CD14-positive monocyte (primary cell): ENCODE measurements around the gene SIGLEC7. TPM values are rescaled to one million over a fixed set of nuclear protein-coding genes. Genes with fewer than 3 reads are reported as not detected.

Experiments
- DNase-seq, 3 donors: peaks; one replicate each; pipeline ENCODE4 v3.0.0-alpha.2; 2011 to 2022
- H2AFZ ChIP-seq: 2 replicates; pipeline ENCODE4 v1.6.0; 2012; ENCODE audit warnings: mild to moderate bottlenecking, low read depth, low read length, inconsistent platforms; ENCODE audit not compliant: insufficient read depth, poor library complexity, severe bottlenecking
- H3K27ac ChIP-seq, 2 donors: 1 replicate in 1 of 2; 2 replicates in 1 of 2; pipeline ENCODE4 v1.5.1; 2012 to 2013; ENCODE audit warnings: low read length in 2 of 2, control low read depth in 1 of 2, inconsistent platforms in 1 of 2, low read depth in 1 of 2, mild to moderate bottlenecking in 1 of 2
- H3K27me3 ChIP-seq, 2 donors: one replicate each; pipeline versions ENCODE4 v1.6.0 to v1.6.1; 2011 to 2013; ENCODE audit warnings: low read length in 2 of 2; ENCODE audit not compliant: control insufficient read depth in 2 of 2, insufficient read depth in 2 of 2
- H3K36me3 ChIP-seq, 2 donors: replicated peaks in 1 of 2; 1 replicate in 1 of 2; 2 replicates in 1 of 2; pipeline versions ENCODE4 v1.5.1 to v1.6.1; 2012 to 2013; ENCODE audit warnings: low read length in 2 of 2, control low read depth in 1 of 2, inconsistent platforms in 1 of 2, mild to moderate bottlenecking in 1 of 2; ENCODE audit not compliant: insufficient read depth in 2 of 2, control insufficient read depth in 1 of 2
- H3K4me1 ChIP-seq, 2 donors: 1 replicate in 1 of 2; 2 replicates in 1 of 2; pipeline versions ENCODE4 v1.5.1 to v1.6.1; 2012 to 2013; ENCODE audit warnings: low read length in 2 of 2, control low read depth in 1 of 2, inconsistent platforms in 1 of 2, mild to moderate bottlenecking in 1 of 2, moderate library complexity in 1 of 2; ENCODE audit not compliant: insufficient read depth in 2 of 2, control insufficient read depth in 1 of 2
- H3K4me2 ChIP-seq: replicated peaks from 2 replicates; pipeline ENCODE3; 2012; ENCODE audit warnings: low read length, moderate library complexity, mild to moderate bottlenecking; ENCODE audit not compliant: poor library complexity, severe bottlenecking; ENCODE audit errors: extremely low read depth
- H3K4me3 ChIP-seq, 3 experiments: fragments of 200-600 bp in 1 of 3; sonication (generic) in 1 of 3; replicated peaks in 1 of 3; 1 replicate in 2 of 3; 2 replicates in 1 of 3; pipeline ENCODE4 v1.5.1; 2011 to 2013; ENCODE audit warnings: low read length in 3 of 3, mild to moderate bottlenecking in 3 of 3, control low read depth in 2 of 3, low read depth in 2 of 3, inconsistent platforms in 1 of 3, moderate library complexity in 1 of 3
- H3K79me2 ChIP-seq: 2 replicates; pipeline ENCODE4 v1.6.0; 2012; ENCODE audit warnings: mild to moderate bottlenecking, control low read depth, inconsistent platforms, low read length, moderate library complexity; ENCODE audit not compliant: insufficient read depth
- H3K9ac ChIP-seq: 2 replicates; pipeline ENCODE4 v1.6.0; 2017; ENCODE audit warnings: low read length, mild to moderate bottlenecking; ENCODE audit not compliant: insufficient read depth, poor library complexity, severe bottlenecking
- H3K9me3 ChIP-seq, 2 donors: replicated peaks in 1 of 2; 1 replicate in 1 of 2; 2 replicates in 1 of 2; pipeline versions ENCODE4 v1.5.1 to v1.6.1; 2012 to 2013; ENCODE audit warnings: low read length in 2 of 2, control low read depth in 1 of 2; ENCODE audit not compliant: control insufficient read depth in 1 of 2, insufficient read depth in 1 of 2
- H4K20me1 ChIP-seq: 2 replicates; pipeline ENCODE4 v1.6.0; 2012; ENCODE audit warnings: mild to moderate bottlenecking, low read length, control low read depth, moderate library complexity; ENCODE audit not compliant: insufficient read depth
- H3K27ac Mint-ChIP-seq, 7 donors: one replicate each; pipeline ENCODE4 v1.8.0; 2020; ENCODE audit warnings: mild to moderate bottlenecking in 7 of 7, mixed read lengths in 7 of 7, moderate library complexity in 6 of 7, inconsistent platforms in 2 of 7
- H3K27me3 Mint-ChIP-seq, 3 donors: one replicate each; pipeline ENCODE4 v1.8.0; 2021 to 2022; ENCODE audit warnings: low read depth in 3 of 3, mild to moderate bottlenecking in 3 of 3, mixed read lengths in 3 of 3, moderate library complexity in 3 of 3, inconsistent platforms in 1 of 3
- H3K36me3 Mint-ChIP-seq, 2 donors: one replicate each; pipeline ENCODE4 v1.8.0; 2020; ENCODE audit warnings: mixed read lengths in 2 of 2, inconsistent platforms in 1 of 2, mild to moderate bottlenecking in 1 of 2
- H3K4me1 Mint-ChIP-seq: one replicate; pipeline ENCODE4 v1.8.0; 2020; ENCODE audit warnings: mild to moderate bottlenecking, mixed read lengths
- H3K4me3 Mint-ChIP-seq, 2 donors: one replicate each; pipeline ENCODE4 v1.8.0; 2020; ENCODE audit warnings: mild to moderate bottlenecking in 2 of 2, mixed read lengths in 2 of 2, moderate library complexity in 1 of 2
- H3K9me3 Mint-ChIP-seq, 7 donors: one replicate each; pipeline ENCODE4 v1.8.0; 2020 to 2022; ENCODE audit warnings: mixed read lengths in 7 of 7, mild to moderate bottlenecking in 6 of 7, moderate library complexity in 6 of 7, inconsistent platforms in 2 of 7
- CTCF ChIP-seq: fragments of 200-600 bp; IDR thresholded peaks from one replicate; pipeline ENCODE4 v1.8.0; 2022; ENCODE audit warnings: antibody characterized with exemption, mild to moderate bottlenecking
- WGBS: methylation state at CpG from one replicate; pipeline ENCODE4 v1.1.5; 2013; ENCODE audit warnings: missing lambda C conversion rate; ENCODE audit not compliant: insufficient coverage; 5-methylcytosine and 5-hydroxymethylcytosine counted together
- intact Hi-C, 2 donors: fragments of 100-400 bp; cut with micrococcal nuclease; formaldehyde crosslinking; loops; one replicate each; pipeline versions ENCODE4 v1.15.0 to v1.15.1; 2023
- polyA plus RNA-seq, 3 donors: library from polyadenylated mRNA; depleted of rRNA in 1 of 3; unstranded in 2 of 3; stranded (reverse) in 1 of 3; fragments of 300-500 nt in 2 of 3; fragments of >200 nt in 1 of 3; fragmentation: Illumina TruSeq in 2 of 3; gene quantifications; 1 replicate in 2 of 3; 2 replicates in 1 of 3; pipeline ENCODE4 v1.2.3, GENCODE V29; 2012 to 2021

The SIGLEC7 gene
- polyA plus RNA-seq, 3 donors = 71.8 to 93.3 (median 82.0) TPM

GRCh38 chr19:51143486-51143885 lies 1.4 kb downstream of the SIGLEC7 start:
- peak overlapping the region in 6 of 7 donors; percentile 60 to 100 (median 84) for H3K27ac Mint-ChIP-seq
- no peak for DNase-seq
- H3K9me3 ChIP-seq = no peaks in the 10 kb centered on the region
- H3K27me3 Mint-ChIP-seq = no peaks in the 10 kb centered on the region
- H3K79me2 ChIP-seq = peaks cover 75% of the 10 kb centered on the region
- peaks cover 97% of the 10 kb centered on the region for H3K4me1 Mint-ChIP-seq
- peak overlapping the region; percentile 38 for H3K9ac ChIP-seq
- H3K36me3 ChIP-seq = peaks cover 22 to 30% of the 10 kb centered on the region in 2 donors
- H3K4me3 Mint-ChIP-seq = peak overlapping the region; percentile 79 to 92
- intact Hi-C loops = no loop called here
- H3K4me1 ChIP-seq = peaks cover 99 to 100% of the 10 kb centered on the region in 2 donors
- no peaks in the 10 kb centered on the region for H3K9me3 Mint-ChIP-seq
- peaks cover 8% of the 10 kb centered on the region for H4K20me1 ChIP-seq
- peak overlapping the region; percentile 85 for H3K4me2 ChIP-seq
- peak overlapping the region; percentile 30 to 72 (median 44) for H3K4me3 ChIP-seq
- no peak overlapping the region for H2AFZ ChIP-seq
- no peaks in the 10 kb centered on the region for H3K27me3 ChIP-seq
- no peak for TF ChIP-seq CTCF
- WGBS = no CpG with 5 or more reads among the region's 5 CpGs
- peak overlapping the region; percentile 98 to 99 for H3K27ac ChIP-seq
- peaks cover 42 to 74% of the 10 kb centered on the region in 2 donors for H3K36me3 Mint-ChIP-seq

GRCh38 chr19:51144482-51145045 lies 2.5 kb downstream of the SIGLEC7 start:
- peak overlapping the region in 1 of 2 donors; percentile 99 for H3K27ac ChIP-seq

More at GRCh38 chr19:51144482-51145045, 2.5 kb downstream of the SIGLEC7 start:
- TF ChIP-seq CTCF = no peak
- Histone ChIP-seq H3K4me2 (peak overlapping the region; percentile 85), H3K4me1 (peaks cover 98 to 100% of the 10 kb centered on the region in 2 donors), H3K36me3 (peaks cover 22 to 30% of the 10 kb centered on the region in 2 donors), H3K4me3 (peak overlapping the region; percentile 30 to 72 (median 44)), H2AFZ (no peak overlapping the region), H3K79me2 (peaks cover 84% of the 10 kb centered on the region), H3K9ac (peak overlapping the region; percentile 45), H3K27me3 (no peaks in the 10 kb centered on the region), H3K9me3 (no peaks in the 10 kb centered on the region), H4K20me1 (peaks cover 8% of the 10 kb centered on the region)
- H3K27ac Mint-ChIP-seq = peak overlapping the region in 1 of 7 donors; percentile 57
- no peaks in the 10 kb centered on the region for H3K27me3 Mint-ChIP-seq
- H3K9me3 Mint-ChIP-seq = no peaks in the 10 kb centered on the region
- DNase-seq = no peak
- intact Hi-C loops = loop anchor here (5.0 kb wide), 2 partner anchors 32 to 37 kb away; partner anchors contain the start of gene CTU1 (in 1 of the 2)
- 88% methylated on average over 7 of the region's 11 CpGs for WGBS
- peak overlapping the region; percentile 45 to 92 for H3K4me3 Mint-ChIP-seq
- H3K4me1 Mint-ChIP-seq = peaks cover 97% of the 10 kb centered on the region
- peaks cover 40 to 69% of the 10 kb centered on the region in 2 donors for H3K36me3 Mint-ChIP-seq
